Measurements from ENCODE around the gene TAPBPL.

Gene TAPBPL

DNA sequence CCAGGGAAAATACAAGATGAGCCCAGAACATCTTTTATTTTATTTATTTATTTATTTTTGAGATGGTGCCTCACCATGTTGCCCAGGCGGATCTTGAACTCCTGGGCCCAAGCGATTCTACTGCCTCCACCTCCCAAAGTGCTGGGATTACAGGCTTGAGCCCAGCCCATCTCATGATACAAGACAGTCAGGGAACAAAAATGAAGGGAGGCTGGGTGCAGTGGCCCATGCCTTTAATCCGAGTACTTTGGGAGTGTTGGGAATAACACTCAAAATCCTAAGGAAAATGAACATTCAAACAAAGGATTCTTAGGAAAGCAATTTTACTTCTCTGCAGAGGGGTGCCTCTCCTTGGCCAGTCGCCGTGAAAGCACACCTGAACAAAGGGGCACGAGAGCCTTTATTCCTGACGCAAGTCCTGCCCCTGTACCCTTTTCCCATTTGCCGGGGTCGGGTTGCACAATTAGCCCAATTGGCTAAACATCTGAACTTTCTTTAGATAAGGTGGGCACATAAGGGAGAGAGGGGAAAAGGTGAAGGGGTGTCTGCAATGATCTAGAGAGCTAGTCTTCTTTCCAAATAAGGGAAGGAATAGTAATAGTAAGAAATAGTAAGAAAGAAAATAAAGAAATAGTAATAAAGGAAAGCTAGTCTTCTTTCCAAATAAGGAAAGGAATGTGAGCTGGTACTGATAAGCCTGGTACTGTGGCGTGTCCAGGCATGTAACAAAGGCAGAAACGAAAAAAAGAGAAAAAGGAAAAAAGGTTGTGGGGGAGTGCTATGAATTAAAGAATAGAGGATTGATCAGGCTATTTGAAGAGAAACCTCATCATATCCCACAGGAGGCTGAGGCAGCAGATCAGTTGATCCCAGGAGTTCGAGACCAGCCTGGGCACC is 55.5 kb downstream of the TAPBPL start:
- TF ChIP-seq EGR1 (IDR thresholded peaks at IDR 0.05) (no peak), EP300 (IDR thresholded peaks at IDR 0.05; ENCODE audit: borderline replicate concordance) (0 out of 2 replicates have a peak, but pooled peaks have one; percentile 13), CEBPB (IDR thresholded peaks at IDR 0.05) (peak; percentile 39; the same call in 1 of the 2 replicates)
- TF ChIP-seq, protein P1, sequence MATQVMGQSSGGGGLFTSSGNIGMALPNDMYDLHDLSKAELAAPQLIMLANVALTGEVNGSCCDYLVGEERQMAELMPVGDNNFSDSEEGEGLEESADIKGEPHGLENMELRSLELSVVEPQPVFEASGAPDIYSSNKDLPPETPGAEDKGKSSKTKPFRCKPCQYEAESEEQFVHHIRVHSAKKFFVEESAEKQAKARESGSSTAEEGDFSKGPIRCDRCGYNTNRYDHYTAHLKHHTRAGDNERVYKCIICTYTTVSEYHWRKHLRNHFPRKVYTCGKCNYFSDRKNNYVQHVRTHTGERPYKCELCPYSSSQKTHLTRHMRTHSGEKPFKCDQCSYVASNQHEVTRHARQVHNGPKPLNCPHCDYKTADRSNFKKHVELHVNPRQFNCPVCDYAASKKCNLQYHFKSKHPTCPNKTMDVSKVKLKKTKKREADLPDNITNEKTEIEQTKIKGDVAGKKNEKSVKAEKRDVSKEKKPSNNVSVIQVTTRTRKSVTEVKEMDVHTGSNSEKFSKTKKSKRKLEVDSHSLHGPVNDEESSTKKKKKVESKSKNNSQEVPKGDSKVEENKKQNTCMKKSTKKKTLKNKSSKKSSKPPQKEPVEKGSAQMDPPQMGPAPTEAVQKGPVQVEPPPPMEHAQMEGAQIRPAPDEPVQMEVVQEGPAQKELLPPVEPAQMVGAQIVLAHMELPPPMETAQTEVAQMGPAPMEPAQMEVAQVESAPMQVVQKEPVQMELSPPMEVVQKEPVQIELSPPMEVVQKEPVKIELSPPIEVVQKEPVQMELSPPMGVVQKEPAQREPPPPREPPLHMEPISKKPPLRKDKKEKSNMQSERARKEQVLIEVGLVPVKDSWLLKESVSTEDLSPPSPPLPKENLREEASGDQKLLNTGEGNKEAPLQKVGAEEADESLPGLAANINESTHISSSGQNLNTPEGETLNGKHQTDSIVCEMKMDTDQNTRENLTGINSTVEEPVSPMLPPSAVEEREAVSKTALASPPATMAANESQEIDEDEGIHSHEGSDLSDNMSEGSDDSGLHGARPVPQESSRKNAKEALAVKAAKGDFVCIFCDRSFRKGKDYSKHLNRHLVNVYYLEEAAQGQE (IDR thresholded peaks at IDR 0.05; ENCODE audit: low read depth): no peak

DNA sequence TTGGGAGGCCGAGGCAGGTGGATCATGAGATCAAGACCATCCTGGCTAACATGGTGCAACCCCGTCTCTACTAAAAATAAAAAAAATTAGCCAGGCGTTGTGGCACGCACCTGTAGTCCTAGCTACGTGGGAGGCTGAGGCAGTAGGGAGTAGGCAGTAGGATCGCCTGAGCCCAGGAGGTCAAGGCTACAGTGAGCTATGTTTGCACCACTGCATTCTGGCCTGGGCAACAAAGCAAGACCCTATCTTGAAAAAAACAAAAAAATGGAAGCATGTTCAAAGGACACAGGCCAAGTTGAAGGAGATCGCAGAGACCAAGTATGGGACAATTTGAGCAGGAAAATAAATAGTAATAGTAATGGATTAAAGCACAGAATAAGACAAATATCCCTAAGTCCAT is 56.2 kb downstream of the TAPBPL start:
- TF ChIP-seq, protein P2, sequence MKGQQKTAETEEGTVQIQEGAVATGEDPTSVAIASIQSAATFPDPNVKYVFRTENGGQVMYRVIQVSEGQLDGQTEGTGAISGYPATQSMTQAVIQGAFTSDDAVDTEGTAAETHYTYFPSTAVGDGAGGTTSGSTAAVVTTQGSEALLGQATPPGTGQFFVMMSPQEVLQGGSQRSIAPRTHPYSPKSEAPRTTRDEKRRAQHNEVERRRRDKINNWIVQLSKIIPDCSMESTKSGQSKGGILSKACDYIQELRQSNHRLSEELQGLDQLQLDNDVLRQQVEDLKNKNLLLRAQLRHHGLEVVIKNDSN (IDR thresholded peaks at IDR 0.05): no peak
- TF ChIP-seq, protein P3, sequence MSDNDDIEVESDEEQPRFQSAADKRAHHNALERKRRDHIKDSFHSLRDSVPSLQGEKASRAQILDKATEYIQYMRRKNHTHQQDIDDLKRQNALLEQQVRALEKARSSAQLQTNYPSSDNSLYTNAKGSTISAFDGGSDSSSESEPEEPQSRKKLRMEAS (IDR thresholded peaks at IDR 0.05): no peak
- TF ChIP-seq TCF12 (IDR thresholded peaks at IDR 0.05; ENCODE audit: low read depth) (no peak), TAF1 (IDR thresholded peaks at IDR 0.05; ENCODE audit: low read depth) (no peak), EGR1 (IDR thresholded peaks at IDR 0.05) (no peak), TEAD4 (IDR thresholded peaks at IDR 0.05) (no peak), EP300 (IDR thresholded peaks at IDR 0.05; ENCODE audit: borderline replicate concordance) (no peak)

Measured in Ishikawa (cell line).